WTC11 (cell line): ENCODE results near the gene METTL24. TPM values are rescaled to one million over a fixed set of nuclear protein-coding genes. Genes with fewer than 3 reads are reported as not detected.

Experiments used
- ATAC-seq: fragments of 200-7000 bp; cut with Tn5 transposase; 2 replicates; pipeline ENCODE4 v1.10.0; 2021; ENCODE audit warnings: mild to moderate bottlenecking, moderate library complexity
- CTCF ChIA-PET: fragments of 300-600 bp; sonication (Branson Sonifier 250); formaldehyde crosslinking; loops from one replicate; lab custom pipeline; 2021; ENCODE audit warnings: antibody characterized with exemption; lab: Charles Lee
- POLR2A ChIA-PET: fragments of 350-600 bp; sonication (Branson Sonifier 250); formaldehyde crosslinking; loops from one replicate; lab custom pipeline; 2021; ENCODE audit warnings: antibody characterized with exemption; lab: Charles Lee
- DNase-seq: peaks from one replicate; pipeline ENCODE4 v3.0.0; 2021; ENCODE audit warnings: low spot score
- H3K27ac Mint-ChIP-seq: 2 replicates; pipeline ENCODE4 v1.8.0; 2021; ENCODE audit warnings: mixed read lengths
- H3K27me3 Mint-ChIP-seq: 2 replicates; pipeline ENCODE4 v1.8.0; 2021; ENCODE audit warnings: low read depth, mild to moderate bottlenecking, moderate library complexity, mixed read lengths
- H3K36me3 Mint-ChIP-seq: 2 replicates; pipeline ENCODE4 v1.8.0; 2021; ENCODE audit warnings: mixed read lengths
- H3K4me1 Mint-ChIP-seq: 2 replicates; pipeline ENCODE4 v1.8.0; 2022; ENCODE audit warnings: mixed read lengths
- H3K4me3 Mint-ChIP-seq: 2 replicates; pipeline ENCODE4 v1.8.0; 2021; ENCODE audit warnings: mild to moderate bottlenecking, moderate library complexity, mixed read lengths
- H3K9me3 Mint-ChIP-seq: 2 replicates; pipeline ENCODE4 v1.8.0; 2021; ENCODE audit warnings: mixed read lengths
- ATF2 ChIP-seq: sonication (generic); formaldehyde crosslinking; IDR thresholded peaks from 2 replicates; pipeline ENCODE4 v1.8.1; 2022; ENCODE audit warnings: low read depth, missing genetic modification reagents, borderline replicate concordance
- CDX4 ChIP-seq: fragments of 250-450 bp; sonication (Bioruptor Pico); IDR thresholded peaks from 2 replicates; pipeline ENCODE4 v1.9.0; 2021; ENCODE audit warnings: moderate library complexity, mild to moderate bottlenecking, inconsistent platforms, borderline replicate concordance
- CREM ChIP-seq: sonication (generic); formaldehyde crosslinking; IDR thresholded peaks from 2 replicates; pipeline ENCODE4 v1.8.1; 2022; ENCODE audit warnings: mild to moderate bottlenecking, missing genetic modification reagents, moderate library complexity
- E2F4 ChIP-seq: sonication (generic); formaldehyde crosslinking; IDR thresholded peaks from 2 replicates; pipeline ENCODE4 v1.8.1; 2022; ENCODE audit warnings: low read depth, mild to moderate bottlenecking, moderate library complexity, missing genetic modification reagents, borderline replicate concordance
- MLX ChIP-seq: sonication (generic); formaldehyde crosslinking; IDR thresholded peaks from 2 replicates; pipeline ENCODE4 v1.8.1; 2023; ENCODE audit warnings: mild to moderate bottlenecking, missing genetic modification reagents, moderate library complexity
- RORB ChIP-seq: fragments of 250-450 bp; sonication (Bioruptor Pico); IDR thresholded peaks from 2 replicates; pipeline ENCODE4 v1.9.0; 2021; ENCODE audit warnings: mild to moderate bottlenecking
- SMAD3 ChIP-seq: sonication (generic); formaldehyde crosslinking; IDR thresholded peaks from 2 replicates; pipeline ENCODE4 v1.8.0; 2022; ENCODE audit warnings: missing genetic modification reagents, mild to moderate bottlenecking, borderline replicate concordance
- SMAD4 ChIP-seq: sonication (generic); formaldehyde crosslinking; IDR thresholded peaks from 2 replicates; pipeline ENCODE4 v1.8.0; 2022; ENCODE audit warnings: mild to moderate bottlenecking, missing genetic modification reagents
- SOX15 ChIP-seq: fragments of 250-450 bp; sonication (Bioruptor Pico); IDR thresholded peaks from 2 replicates; pipeline ENCODE4 v1.9.0; 2021; ENCODE audit warnings: mild to moderate bottlenecking
- SP1 ChIP-seq: sonication (generic); formaldehyde crosslinking; conservative IDR thresholded peaks from 2 replicates; pipeline ENCODE4 v1.8.1; 2022; ENCODE audit warnings: missing genetic modification reagents
- USF2 ChIP-seq: sonication (generic); formaldehyde crosslinking; IDR thresholded peaks from 2 replicates; pipeline ENCODE4 v1.8.1; 2023; ENCODE audit warnings: mild to moderate bottlenecking, missing genetic modification reagents, moderate library complexity
- total RNA-seq: library from RNA; stranded (reverse); gene quantifications from 3 replicates; pipeline ENCODE4 v1.2.3, GENCODE V29; 2021
- TF ChIP-seq, protein P1 (sequence below): sonication (generic); formaldehyde crosslinking; IDR thresholded peaks from 2 replicates; pipeline ENCODE4 v1.8.1; 2023; ENCODE audit warnings: mild to moderate bottlenecking, missing genetic modification reagents, borderline replicate concordance
- TF ChIP-seq, protein P2 (sequence below): fragments of 200-600 bp; IDR thresholded peaks from 2 replicates; pipeline ENCODE4 v1.8.0; 2022; ENCODE audit warnings: antibody characterized with exemption
- TF ChIP-seq, protein P3 (sequence below): fragments of 250-450 bp; sonication (Bioruptor Pico); IDR thresholded peaks from 2 replicates; pipeline ENCODE4 v1.9.0; 2021; ENCODE audit warnings: mild to moderate bottlenecking
- TF ChIP-seq, protein P4 (sequence below): sonication (generic); formaldehyde crosslinking; IDR thresholded peaks from 2 replicates; pipeline ENCODE4 v1.8.0; 2022; ENCODE audit warnings: mild to moderate bottlenecking, missing genetic modification reagents
- TF ChIP-seq, protein P5 (sequence below): sonication (generic); formaldehyde crosslinking; IDR thresholded peaks from 2 replicates; pipeline ENCODE4 v1.8.0; 2022; ENCODE audit warnings: mild to moderate bottlenecking, missing genetic modification reagents
- TF ChIP-seq, protein P6 (sequence below): fragments of 250-450 bp; sonication (Bioruptor Pico); IDR thresholded peaks from 2 replicates; pipeline ENCODE4 v1.9.0; 2021; ENCODE audit warnings: mild to moderate bottlenecking

The METTL24 gene
- total RNA-seq, 1 experiment from 2014 or later = 0.31 TPM

- TF ChIP-seq, protein P1, sequence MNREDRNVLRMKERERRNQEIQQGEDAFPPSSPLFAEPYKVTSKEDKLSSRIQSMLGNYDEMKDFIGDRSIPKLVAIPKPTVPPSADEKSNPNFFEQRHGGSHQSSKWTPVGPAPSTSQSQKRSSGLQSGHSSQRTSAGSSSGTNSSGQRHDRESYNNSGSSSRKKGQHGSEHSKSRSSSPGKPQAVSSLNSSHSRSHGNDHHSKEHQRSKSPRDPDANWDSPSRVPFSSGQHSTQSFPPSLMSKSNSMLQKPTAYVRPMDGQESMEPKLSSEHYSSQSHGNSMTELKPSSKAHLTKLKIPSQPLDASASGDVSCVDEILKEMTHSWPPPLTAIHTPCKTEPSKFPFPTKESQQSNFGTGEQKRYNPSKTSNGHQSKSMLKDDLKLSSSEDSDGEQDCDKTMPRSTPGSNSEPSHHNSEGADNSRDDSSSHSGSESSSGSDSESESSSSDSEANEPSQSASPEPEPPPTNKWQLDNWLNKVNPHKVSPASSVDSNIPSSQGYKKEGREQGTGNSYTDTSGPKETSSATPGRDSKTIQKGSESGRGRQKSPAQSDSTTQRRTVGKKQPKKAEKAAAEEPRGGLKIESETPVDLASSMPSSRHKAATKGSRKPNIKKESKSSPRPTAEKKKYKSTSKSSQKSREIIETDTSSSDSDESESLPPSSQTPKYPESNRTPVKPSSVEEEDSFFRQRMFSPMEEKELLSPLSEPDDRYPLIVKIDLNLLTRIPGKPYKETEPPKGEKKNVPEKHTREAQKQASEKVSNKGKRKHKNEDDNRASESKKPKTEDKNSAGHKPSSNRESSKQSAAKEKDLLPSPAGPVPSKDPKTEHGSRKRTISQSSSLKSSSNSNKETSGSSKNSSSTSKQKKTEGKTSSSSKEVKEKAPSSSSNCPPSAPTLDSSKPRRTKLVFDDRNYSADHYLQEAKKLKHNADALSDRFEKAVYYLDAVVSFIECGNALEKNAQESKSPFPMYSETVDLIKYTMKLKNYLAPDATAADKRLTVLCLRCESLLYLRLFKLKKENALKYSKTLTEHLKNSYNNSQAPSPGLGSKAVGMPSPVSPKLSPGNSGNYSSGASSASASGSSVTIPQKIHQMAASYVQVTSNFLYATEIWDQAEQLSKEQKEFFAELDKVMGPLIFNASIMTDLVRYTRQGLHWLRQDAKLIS (CRISPR knock-in tag) = no peak
- TF ChIP-seq ATF2 (CRISPR knock-in tag) (no peak), SP1 (CRISPR knock-in tag) (no peak)
These were observed 5.4 kb downstream of the METTL24 start (continued) for GRCh38 chr6:110352563-110353262.

DNA sequence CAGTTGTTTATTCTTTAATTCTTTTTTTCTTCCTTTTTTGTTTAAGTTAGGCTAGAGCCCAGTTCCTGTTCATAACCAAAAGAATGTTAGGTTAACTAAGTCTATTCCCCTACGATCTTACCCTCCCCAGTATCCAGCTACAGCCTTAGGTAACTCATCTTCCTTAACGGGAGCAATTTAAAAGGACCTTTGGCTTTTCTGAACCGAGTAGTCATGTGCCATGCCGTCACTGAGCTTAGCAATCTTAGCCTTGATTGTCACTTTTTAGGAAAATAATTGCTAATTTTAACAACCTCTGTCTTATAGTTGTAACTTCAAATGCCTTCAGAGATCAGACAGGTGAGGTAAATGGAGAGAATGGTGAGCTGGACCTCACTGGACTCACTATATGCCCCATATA is 6.2 kb downstream of the METTL24 start:
- CTCF ChIA-PET = interaction anchor here (6.3 kb wide), 1 partner anchor 10 kb away, joined by 47 read pairs; no protein-coding TSS in a partner anchor
- Mint-ChIP-seq H3K9me3 (no peaks in the 10 kb centered on the region), H3K27ac (no peak overlapping the region), H3K4me1 (peaks cover 52% of the 10 kb centered on the region), H3K27me3 (peaks cover 16% of the 10 kb centered on the region), H3K4me3 (no peak overlapping the region), H3K36me3 (no peaks in the 10 kb centered on the region)
- TF ChIP-seq CDX4 (CRISPR knock-in tag) (no peak), RORB (CRISPR knock-in tag) (no peak), USF2 (CRISPR knock-in tag) (no peak), SOX15 (CRISPR knock-in tag) (no peak), CREM (CRISPR knock-in tag) (no peak), SMAD4 (no peak), SMAD3 (CRISPR knock-in tag) (no peak), E2F4 (CRISPR knock-in tag) (no peak), MLX (CRISPR knock-in tag) (no peak)
- TF ChIP-seq, protein P2, sequence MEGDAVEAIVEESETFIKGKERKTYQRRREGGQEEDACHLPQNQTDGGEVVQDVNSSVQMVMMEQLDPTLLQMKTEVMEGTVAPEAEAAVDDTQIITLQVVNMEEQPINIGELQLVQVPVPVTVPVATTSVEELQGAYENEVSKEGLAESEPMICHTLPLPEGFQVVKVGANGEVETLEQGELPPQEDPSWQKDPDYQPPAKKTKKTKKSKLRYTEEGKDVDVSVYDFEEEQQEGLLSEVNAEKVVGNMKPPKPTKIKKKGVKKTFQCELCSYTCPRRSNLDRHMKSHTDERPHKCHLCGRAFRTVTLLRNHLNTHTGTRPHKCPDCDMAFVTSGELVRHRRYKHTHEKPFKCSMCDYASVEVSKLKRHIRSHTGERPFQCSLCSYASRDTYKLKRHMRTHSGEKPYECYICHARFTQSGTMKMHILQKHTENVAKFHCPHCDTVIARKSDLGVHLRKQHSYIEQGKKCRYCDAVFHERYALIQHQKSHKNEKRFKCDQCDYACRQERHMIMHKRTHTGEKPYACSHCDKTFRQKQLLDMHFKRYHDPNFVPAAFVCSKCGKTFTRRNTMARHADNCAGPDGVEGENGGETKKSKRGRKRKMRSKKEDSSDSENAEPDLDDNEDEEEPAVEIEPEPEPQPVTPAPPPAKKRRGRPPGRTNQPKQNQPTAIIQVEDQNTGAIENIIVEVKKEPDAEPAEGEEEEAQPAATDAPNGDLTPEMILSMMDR = no peak
- TF ChIP-seq, protein P3, sequence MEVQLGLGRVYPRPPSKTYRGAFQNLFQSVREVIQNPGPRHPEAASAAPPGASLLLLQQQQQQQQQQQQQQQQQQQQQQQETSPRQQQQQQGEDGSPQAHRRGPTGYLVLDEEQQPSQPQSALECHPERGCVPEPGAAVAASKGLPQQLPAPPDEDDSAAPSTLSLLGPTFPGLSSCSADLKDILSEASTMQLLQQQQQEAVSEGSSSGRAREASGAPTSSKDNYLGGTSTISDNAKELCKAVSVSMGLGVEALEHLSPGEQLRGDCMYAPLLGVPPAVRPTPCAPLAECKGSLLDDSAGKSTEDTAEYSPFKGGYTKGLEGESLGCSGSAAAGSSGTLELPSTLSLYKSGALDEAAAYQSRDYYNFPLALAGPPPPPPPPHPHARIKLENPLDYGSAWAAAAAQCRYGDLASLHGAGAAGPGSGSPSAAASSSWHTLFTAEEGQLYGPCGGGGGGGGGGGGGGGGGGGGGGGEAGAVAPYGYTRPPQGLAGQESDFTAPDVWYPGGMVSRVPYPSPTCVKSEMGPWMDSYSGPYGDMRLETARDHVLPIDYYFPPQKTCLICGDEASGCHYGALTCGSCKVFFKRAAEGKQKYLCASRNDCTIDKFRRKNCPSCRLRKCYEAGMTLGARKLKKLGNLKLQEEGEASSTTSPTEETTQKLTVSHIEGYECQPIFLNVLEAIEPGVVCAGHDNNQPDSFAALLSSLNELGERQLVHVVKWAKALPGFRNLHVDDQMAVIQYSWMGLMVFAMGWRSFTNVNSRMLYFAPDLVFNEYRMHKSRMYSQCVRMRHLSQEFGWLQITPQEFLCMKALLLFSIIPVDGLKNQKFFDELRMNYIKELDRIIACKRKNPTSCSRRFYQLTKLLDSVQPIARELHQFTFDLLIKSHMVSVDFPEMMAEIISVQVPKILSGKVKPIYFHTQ = no peak
- TF ChIP-seq, protein P4, sequence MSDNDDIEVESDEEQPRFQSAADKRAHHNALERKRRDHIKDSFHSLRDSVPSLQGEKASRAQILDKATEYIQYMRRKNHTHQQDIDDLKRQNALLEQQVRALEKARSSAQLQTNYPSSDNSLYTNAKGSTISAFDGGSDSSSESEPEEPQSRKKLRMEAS (CRISPR knock-in tag) = no peak
- TF ChIP-seq, protein P5, sequence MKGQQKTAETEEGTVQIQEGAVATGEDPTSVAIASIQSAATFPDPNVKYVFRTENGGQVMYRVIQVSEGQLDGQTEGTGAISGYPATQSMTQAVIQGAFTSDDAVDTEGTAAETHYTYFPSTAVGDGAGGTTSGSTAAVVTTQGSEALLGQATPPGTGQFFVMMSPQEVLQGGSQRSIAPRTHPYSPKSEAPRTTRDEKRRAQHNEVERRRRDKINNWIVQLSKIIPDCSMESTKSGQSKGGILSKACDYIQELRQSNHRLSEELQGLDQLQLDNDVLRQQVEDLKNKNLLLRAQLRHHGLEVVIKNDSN (CRISPR knock-in tag) = no peak
- TF ChIP-seq, protein P6, sequence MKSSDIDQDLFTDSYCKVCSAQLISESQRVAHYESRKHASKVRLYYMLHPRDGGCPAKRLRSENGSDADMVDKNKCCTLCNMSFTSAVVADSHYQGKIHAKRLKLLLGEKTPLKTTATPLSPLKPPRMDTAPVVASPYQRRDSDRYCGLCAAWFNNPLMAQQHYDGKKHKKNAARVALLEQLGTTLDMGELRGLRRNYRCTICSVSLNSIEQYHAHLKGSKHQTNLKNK (CRISPR knock-in tag) = no peak
- POLR2A ChIA-PET = no interaction called here
- no peak for DNase-seq
- ATAC-seq = no peak
